GM19351 (cell line): Measurements from ENCODE around the gene CYB5A.

Experiments
- ATAC-seq: cut with Tn5 transposase; IDR thresholded peaks from one replicate; pipeline ENCODE4 v1.9.1; 2021; ENCODE audit warnings: mild to moderate bottlenecking, moderate library complexity; ENCODE audit not compliant: unreplicated experiment

Gene CYB5A

DNA sequence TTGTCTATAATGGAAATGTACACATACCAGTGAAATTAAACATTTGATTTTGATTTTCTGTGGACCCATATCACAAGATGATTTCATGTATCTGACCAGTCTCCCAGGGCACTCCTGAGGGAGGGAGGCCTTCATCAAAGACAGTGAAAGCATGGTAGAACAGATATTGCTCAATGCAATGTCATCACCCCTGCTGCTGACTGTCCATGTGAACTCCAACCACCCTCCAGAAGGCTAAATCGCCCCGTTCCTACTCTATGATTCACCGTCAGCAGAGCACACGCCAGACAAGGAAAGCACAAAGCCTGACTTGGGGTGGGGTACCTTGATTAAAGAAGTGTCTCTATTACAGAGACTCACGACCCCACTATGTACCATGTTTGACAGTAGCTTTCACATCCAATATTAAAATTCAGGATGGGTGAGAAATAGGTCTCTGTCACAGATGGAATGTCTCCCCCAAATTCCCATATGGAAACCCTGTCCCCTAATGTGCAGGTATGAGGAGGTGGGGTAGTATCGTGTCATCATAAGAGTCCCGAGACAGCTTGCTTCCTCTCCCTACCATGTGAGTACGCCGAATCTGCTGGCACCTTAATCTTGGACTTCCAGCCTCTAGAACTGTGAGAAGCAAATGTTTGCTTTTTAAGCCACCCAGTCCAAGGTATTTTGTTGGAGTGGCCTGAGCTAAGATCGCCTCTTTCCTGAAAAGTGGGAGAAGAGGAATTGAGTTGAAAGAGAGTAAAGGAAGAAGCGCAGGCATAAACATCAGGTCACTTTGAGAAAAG lies 42.4 kb downstream of the CYB5A start:
- ATAC-seq = no peak

DNA sequence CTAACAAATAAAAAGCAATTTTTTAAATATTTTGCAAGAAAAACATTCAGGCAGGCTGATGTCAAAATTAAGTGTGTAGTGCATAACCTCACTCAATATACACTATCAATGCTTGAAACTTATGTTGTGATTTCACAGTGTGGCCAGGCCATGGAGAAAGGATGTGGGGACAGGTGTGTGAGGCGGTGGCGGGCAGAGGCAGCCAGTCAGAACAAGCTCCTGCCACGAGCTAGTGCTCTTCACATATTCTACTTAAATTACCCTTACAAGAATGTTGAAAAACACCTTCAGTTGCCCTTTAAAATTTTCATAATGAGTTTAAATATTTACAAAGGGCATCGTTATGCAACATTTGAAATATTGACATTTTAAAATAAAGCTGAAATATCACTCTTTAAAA lies 43.2 kb downstream of the CYB5A start:
- ATAC-seq = peak; percentile 90

- no peak for ATAC-seq
These were observed 43.6 kb downstream of the CYB5A start for GRCh38 chr18:74248189-74248588.

- no peak for ATAC-seq
These were observed 47.2 kb downstream of the CYB5A start for GRCh38 chr18:74244554-74244953.

DNA sequence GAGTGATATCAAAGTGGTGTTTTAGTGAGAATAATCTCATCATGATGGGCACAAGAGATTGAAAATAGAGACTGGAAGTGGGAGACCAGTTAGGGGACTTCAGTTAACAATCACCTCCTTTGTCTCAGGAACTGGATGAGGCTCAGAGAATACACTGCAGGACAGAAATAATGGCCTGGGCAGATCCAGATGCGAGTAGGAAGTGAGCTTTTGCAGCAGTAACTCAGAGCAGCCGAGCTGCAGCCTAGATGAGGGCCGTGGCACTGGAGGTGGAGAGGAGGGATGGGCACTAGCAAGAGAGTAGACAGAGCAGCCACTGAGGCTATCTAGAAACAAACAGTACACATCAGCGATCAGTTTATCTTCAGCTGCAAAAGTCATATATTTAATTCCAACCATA lies 48.6 kb downstream of the CYB5A start:
- ATAC-seq = no peak

DNA sequence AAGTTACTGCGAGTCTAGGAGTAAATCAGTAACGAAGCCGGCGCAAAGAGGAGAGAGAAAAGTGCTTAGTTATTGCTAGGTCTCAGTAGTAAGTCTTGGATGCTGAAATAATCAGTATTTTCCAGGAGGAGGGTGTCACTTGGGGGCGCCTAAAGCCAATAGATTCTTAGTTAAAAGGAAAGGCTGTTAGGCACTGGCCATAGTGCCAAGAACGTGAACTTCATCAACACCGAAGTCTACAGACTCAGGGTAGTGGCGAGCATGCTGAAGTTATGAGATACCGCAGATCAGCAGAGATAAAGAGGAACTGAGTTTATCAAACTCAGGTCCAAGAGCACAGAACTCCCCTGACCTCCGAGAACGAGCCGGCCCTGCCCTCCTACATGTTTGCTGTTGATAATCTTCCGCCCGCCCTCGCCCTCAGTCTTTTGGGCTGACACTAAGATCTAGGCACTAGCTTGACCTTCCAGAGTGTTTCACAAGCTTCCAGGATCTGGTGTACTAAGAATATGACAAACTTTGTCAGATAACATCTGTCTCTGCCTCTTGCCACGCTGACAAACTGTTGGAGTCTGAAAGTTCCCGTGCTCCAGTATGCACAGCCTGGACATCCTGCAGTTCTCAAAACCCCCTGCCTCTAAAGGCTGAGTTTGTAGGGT lies 49.2 kb downstream of the CYB5A start:
- ATAC-seq = no peak

- no peak for ATAC-seq
These were observed 49.8 kb downstream of the CYB5A start for GRCh38 chr18:74241970-74242369.

GRCh38 chr18:74241426-74241825 lies 50.3 kb downstream of the CYB5A start:
- ATAC-seq = no peak

- ATAC-seq = no peak
These were observed 52.2 kb downstream of the CYB5A start for GRCh38 chr18:74239567-74239966.

DNA sequence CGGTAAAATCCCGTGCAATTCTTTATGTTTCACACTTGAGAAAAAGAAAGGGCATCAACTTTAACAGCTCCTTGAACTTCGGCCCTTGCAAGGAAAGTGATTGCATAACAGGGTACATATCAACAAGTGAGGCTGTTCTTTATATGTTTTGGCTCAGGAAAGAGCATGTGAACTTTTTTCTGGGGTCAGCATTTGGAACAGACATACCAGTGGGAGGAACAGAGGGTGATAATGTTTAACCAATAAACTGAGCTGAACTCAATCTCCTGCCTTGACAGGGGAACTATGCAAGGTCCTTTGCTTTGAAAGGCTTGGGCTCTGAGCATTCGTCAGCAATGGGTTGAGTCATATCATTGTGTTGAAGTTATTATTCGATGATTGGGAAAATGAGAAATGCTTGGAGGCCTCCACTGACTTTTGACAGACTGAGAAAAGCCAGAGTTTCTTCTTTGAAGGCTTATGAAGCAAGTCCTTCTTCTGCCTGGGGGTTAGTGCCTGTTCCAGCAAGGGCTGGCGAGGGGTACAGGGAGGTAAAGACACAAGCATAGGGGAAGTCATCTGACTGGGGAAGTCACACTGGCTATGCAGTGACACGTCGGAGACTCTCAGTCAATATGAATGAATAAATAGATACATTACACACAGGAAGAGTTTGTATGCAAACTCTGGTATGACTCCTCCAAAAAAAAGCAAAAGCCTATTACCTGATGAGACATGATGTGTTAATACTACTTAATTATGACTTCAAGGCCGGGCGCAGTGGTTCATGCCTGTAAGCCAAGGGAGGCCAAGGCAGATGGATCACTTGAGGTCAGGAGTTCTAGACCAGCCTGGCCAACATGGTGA lies 57.2 kb downstream of the CYB5A start:
- ATAC-seq = no peak

DNA sequence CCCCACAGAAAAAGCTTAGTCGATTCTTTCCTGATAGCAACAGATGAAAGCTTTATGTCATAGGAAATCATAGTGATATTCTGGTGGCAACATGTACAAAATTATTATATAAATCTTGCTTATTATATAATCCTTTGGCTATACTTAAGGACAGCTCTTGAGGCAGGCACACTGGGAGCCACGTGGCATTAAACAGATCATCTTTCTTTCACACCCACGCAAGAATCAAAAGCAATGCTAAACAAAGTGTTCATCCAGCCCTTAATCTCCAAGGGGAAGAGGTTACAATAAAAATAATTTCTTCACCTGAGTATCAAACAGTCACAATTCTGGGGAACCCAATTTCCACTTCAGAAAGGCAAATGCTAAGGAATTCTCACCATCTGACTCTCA lies 57.8 kb downstream of the CYB5A start:
- ATAC-seq = no peak

DNA sequence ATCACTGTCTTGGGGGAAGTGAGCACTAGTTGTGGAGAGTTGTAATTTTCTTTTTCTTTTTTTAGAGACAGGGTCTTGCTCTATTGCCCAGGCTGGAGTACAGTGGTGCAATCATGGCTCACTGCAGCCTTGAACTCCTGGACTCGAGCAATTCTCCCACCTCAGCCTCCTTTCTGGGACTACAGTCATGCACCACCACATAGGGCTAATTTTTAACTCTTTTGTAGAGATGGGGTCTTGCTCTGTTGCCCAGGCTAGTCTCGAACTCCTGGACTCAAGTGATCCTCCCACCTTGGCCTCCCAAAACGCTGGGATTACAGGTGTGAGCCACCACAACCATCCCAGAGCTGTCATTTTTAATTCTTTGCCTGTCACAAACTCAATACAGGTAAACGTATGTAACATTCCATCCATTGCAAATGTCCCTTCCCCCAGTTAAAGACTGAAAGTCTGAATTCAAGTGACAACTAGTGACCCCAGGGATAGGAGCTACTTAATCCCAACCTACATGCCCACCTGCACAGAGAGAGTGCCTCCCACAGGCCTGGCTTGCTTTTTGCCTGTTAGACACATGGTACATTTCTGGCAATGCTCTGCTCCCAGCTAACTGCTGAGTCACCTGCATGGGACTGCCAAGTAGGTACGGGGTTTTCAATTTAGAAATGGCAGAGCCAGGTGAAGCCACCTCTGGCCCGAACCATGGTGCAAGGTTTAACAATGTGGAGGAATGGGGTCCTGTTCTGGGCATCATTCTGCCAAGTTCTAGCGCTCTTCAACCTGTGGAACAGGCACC lies 60.6 kb downstream of the CYB5A start:
- no peak for ATAC-seq

- no peak for ATAC-seq
These were observed 61.9 kb downstream of the CYB5A start for GRCh38 chr18:74229891-74230290.

GRCh38 chr18:74229005-74229404 lies 62.8 kb downstream of the CYB5A start:
- no peak for ATAC-seq

GRCh38 chr18:74228312-74228711 lies 63.5 kb downstream of the CYB5A start:
- no peak for ATAC-seq

DNA sequence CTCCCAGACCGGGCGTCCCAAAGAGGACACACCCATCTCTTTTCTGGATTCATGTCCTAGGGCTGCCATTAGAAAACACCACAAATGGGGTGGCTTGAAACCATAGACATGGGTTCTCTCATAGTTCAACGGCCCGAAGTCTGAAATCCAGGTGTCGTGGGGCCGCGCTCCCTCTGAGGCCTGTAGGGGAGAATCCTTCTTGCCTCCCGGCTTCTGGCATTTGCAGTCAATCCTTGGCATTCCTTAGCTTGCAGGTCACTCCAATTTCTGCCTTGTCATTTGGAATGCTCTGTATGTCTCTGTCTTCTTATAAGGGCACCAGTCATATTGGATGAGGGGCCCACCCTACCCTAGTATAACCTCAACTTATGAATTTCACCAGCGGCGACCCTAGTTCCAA lies 65.1 kb downstream of the CYB5A start:
- no peak for ATAC-seq

DNA sequence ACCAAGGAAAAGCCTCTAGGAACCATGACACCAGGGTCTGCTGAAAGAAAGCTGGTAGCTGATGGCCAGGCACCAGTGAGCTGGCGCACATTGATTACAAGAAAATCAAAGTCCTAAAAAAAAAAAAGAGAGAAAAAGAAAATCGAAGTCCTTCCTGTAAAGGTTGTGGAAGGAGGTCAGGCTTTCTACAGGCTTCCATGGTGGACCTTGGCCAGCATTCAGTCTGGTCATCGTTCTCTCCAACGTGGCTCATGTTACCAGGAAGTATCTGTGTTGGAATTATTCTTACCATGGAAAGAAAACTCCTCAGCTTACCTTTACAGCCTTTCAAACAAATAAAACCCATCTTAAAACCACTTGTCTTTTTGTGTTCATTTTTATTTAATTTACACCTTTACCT lies 65.6 kb downstream of the CYB5A start:
- no peak for ATAC-seq

DNA sequence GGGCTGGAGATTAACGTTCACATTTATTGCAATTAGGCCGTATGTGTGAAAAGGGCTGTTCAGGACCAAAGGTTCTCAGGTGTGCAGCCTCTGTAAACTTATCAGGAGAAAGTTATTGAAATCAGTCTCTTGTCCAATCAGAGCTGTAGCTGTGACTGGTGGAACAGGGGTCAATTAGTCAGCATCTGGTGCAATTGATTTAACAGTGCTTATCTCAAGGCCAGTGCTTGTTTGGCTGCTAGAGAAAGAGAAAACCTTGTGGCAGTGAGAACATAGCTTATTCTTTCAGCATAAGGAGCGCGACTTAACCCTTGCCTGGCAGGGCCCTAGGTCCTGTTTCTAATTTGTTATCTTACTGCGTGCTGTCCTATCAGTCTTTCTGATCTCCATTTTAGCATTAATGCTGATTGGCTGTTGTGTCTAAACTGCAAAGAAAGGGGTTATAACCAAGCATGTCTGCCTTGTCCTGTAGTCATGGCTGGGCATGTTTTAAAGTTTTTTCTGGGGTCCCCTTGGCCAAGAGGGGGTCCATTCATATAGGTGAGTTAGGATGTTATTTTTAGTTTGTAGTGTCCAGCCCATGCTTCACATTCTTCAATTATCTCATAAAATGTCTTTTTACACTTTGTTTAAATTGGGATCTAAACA lies 66.4 kb downstream of the CYB5A start:
- no peak for ATAC-seq

GRCh38 chr18:74222710-74223494 lies 68.9 kb downstream of the CYB5A start:
- no peak for ATAC-seq

- ATAC-seq = no peak
These were observed 70.7 kb downstream of the CYB5A start for GRCh38 chr18:74221081-74221480.
